Osteoblast (primary cell): ENCODE data around the gene RBM17. TPM values are rescaled to one million over a fixed set of nuclear protein-coding genes. Genes with fewer than 3 reads are reported as not detected.
"Not testable (repeated sequence)": the region's sequence is repeated elsewhere in the genome, so short reads cannot be mapped to it uniquely, and the experiment has no call there.

ENCODE experiments used
- DNase-seq: peaks from one replicate; pipeline ENCODE4 v3.0.0; 2011; ENCODE audit warnings: low spot score, mixed read lengths; ENCODE audit not compliant: insufficient read length; ENCODE audit errors: missing footprints
- H2AFZ ChIP-seq: 2 replicates; pipeline ENCODE4 v1.6.0; 2011; ENCODE audit warnings: mild to moderate bottlenecking, low read length
- H3K27ac ChIP-seq: 2 replicates; pipeline ENCODE4 v1.5.1; 2011; ENCODE audit warnings: mild to moderate bottlenecking, low read depth, low read length, moderate library complexity
- H3K27me3 ChIP-seq: 2 replicates; pipeline ENCODE4 v1.6.0; 2012; ENCODE audit warnings: mild to moderate bottlenecking, control low read depth, inconsistent platforms, low read length, moderate library complexity; ENCODE audit not compliant: insufficient read depth
- H3K36me3 ChIP-seq: 2 replicates; pipeline ENCODE4 v1.5.1; 2011; ENCODE audit warnings: mild to moderate bottlenecking, low read length, control low read depth, moderate library complexity; ENCODE audit not compliant: insufficient read depth
- H3K4me1 ChIP-seq: 2 replicates; pipeline ENCODE4 v1.5.1; 2011; ENCODE audit warnings: mild to moderate bottlenecking, low read length, control low read depth, moderate library complexity; ENCODE audit not compliant: insufficient read depth
- H3K4me2 ChIP-seq: 2 replicates; pipeline ENCODE4 v1.6.0; 2011; ENCODE audit warnings: mild to moderate bottlenecking, low read length; ENCODE audit not compliant: insufficient read depth
- H3K4me3 ChIP-seq: fragments of 200-600 bp; sonication (generic); 3 replicates; pipeline ENCODE4 v1.5.1; 2012; ENCODE audit warnings: mild to moderate bottlenecking, low read length, inconsistent platforms; ENCODE audit not compliant: insufficient read depth
- H3K79me2 ChIP-seq: 2 replicates; pipeline ENCODE4 v1.6.0; 2012; ENCODE audit warnings: mild to moderate bottlenecking, low read length, control low read depth, inconsistent platforms; ENCODE audit not compliant: insufficient read depth
- H3K9me3 ChIP-seq: 2 replicates; pipeline ENCODE4 v1.5.1; 2011; ENCODE audit warnings: low read depth, low read length, control low read depth
- H4K20me1 ChIP-seq: 2 replicates; pipeline ENCODE4 v1.6.0; 2012; ENCODE audit warnings: mild to moderate bottlenecking, low read length, control low read depth; ENCODE audit not compliant: insufficient read depth
- CTCF ChIP-seq: IDR thresholded peaks from 2 replicates; pipeline ENCODE4 v1.5.1; 2011; ENCODE audit warnings: mild to moderate bottlenecking, low read depth, low read length, moderate library complexity; ENCODE audit errors: extremely low read depth
- total RNA-seq: library from RNA; depleted of rRNA; stranded (reverse); fragments of >200 nt; gene quantifications from 2 replicates; pipeline ENCODE4 v1.2.3, GENCODE V29; 2012

The RBM17 gene
- total RNA-seq, 1 donor, result 29.3 TPM

DNA sequence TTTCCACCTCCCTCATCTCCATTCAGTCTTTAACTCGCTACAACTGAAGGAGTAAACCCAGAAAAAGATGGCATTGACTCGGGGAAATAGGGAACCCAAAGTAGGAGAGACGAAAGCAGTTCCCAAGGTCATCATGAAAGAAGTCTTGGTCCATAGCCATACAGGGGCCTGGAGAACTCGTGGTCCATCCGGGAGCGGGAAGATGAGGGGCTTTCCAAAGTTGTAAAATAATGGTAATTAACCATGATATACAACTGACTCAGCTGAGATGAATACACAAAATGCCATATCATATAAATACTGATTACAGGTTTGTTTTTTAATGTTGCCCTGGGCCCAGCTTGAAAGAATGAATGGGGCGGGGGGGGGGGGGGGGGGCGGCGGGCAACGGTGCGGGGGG, 32.3 kb downstream of the RBM17 start:
- Histone ChIP-seq H4K20me1 (no peaks in the 10 kb centered on the region), H3K27ac (no peak overlapping the region), H3K36me3 (peaks cover 9% of the 10 kb centered on the region), H3K4me3 (no peak overlapping the region), H2AFZ (no peak overlapping the region), H3K4me2 (no peak overlapping the region), H3K4me1 (peaks cover 6% of the 10 kb centered on the region), H3K27me3 (no peaks in the 10 kb centered on the region), H3K9me3 (no peaks in the 10 kb centered on the region), H3K79me2 (no peaks in the 10 kb centered on the region)
- DNase-seq, result no peak
- TF ChIP-seq CTCF, result no peak

DNA sequence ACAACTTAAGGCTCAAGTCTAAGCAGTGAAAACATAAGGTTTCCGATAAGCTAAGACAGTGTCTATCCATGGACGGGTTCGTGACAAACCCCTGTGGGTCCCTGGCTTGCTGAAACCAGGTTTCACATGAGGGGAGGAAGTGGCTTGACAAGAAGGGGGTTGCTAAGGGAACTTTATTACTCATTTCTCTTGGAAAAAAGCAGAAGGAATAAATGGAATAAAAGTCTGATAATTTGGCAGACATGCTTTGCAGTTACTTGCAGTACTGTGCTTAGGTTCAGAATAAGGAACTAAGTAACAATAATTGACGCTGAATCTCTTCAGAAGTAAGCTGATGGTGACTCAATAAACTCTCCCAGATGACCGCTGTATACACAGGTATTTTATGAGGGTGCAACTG, 34.7 kb downstream of the RBM17 start:
- no peaks in the 10 kb centered on the region for H3K79me2 ChIP-seq

GRCh38 chr10:6124666-6125065, 35.8 kb downstream of the RBM17 start:
- Histone ChIP-seq H2AFZ (peak overlapping the region; percentile 65), H4K20me1 (no peaks in the 10 kb centered on the region), H3K27me3 (peaks cover 10% of the 10 kb centered on the region), H3K9me3 (no peaks in the 10 kb centered on the region), H3K27ac (no peak overlapping the region), H3K36me3 (no peaks in the 10 kb centered on the region), H3K4me2 (peak overlapping the region; percentile 54), H3K4me1 (peaks cover 6% of the 10 kb centered on the region), H3K79me2 (no peaks in the 10 kb centered on the region), H3K4me3 (peak overlapping the region; percentile 31)
- peak; percentile 83 for DNase-seq
- no peak for TF ChIP-seq CTCF

More for the DNA sequence above, 34.7 kb downstream of the RBM17 start:
- TF ChIP-seq CTCF, result no peak
- H3K27me3 ChIP-seq, result peaks cover 6% of the 10 kb centered on the region
- no peaks in the 10 kb centered on the region for H4K20me1 ChIP-seq
- H3K27ac ChIP-seq, result no peak overlapping the region
- no peaks in the 10 kb centered on the region for H3K36me3 ChIP-seq
- H3K4me1 ChIP-seq, result peaks cover 6% of the 10 kb centered on the region
- no peak overlapping the region for H3K4me3 ChIP-seq
- DNase-seq, result no peak
- H3K9me3 ChIP-seq, result no peaks in the 10 kb centered on the region
- no peak overlapping the region for H3K4me2 ChIP-seq
- no peak overlapping the region for H2AFZ ChIP-seq

GRCh38 chr10:6127461-6127860, 38.6 kb downstream of the RBM17 start:
- H3K9me3 ChIP-seq, DNase-seq, H3K4me2 ChIP-seq: not testable (repeated sequence)

More at GRCh38 chr10:6127461-6127860, 38.6 kb downstream of the RBM17 start:
- not testable (repeated sequence) for H3K4me3 ChIP-seq, H3K79me2 ChIP-seq, H2AFZ ChIP-seq, H3K27ac ChIP-seq, H3K4me1 ChIP-seq, H4K20me1 ChIP-seq, H3K36me3 ChIP-seq
- peaks cover 10% of the 10 kb centered on the region for H3K27me3 ChIP-seq
